HG03095 (cell line): Measurements from ENCODE around the gene ALG3.

Source experiments
- ATAC-seq: cut with Tn5 transposase; IDR thresholded peaks from one replicate; pipeline ENCODE4 v1.9.1; 2021; ENCODE audit warnings: moderate library complexity; ENCODE audit not compliant: unreplicated experiment

The ALG3 gene

DNA sequence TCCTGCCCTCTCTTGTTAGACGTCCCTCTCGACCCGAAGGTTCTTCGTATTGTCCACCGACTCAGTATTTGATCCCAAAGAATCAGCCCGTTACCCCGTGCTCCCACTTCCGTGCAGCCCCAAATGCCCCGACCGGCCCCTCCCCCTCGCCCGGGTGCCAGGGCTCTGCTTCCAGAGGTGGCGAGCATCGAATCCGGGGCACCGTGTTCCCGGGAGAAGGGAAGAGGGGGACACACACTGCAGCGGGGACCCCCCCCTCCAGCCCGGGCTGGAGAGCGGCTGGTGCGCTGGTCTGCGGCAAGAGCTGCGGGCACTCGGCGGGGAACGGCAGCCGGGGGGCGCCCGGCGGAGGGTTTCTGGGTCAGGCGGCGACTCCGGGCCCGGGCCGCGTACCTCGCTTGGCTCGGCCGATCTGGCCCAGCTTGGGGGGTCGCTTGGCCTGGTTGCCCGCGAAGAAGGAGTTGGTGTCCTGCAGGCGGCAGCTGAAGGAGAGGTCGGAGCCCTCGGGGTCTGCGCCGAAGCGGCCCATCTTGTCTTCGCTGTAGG is 12.0 kb upstream of the ALG3 start:
- no peak for ATAC-seq

DNA sequence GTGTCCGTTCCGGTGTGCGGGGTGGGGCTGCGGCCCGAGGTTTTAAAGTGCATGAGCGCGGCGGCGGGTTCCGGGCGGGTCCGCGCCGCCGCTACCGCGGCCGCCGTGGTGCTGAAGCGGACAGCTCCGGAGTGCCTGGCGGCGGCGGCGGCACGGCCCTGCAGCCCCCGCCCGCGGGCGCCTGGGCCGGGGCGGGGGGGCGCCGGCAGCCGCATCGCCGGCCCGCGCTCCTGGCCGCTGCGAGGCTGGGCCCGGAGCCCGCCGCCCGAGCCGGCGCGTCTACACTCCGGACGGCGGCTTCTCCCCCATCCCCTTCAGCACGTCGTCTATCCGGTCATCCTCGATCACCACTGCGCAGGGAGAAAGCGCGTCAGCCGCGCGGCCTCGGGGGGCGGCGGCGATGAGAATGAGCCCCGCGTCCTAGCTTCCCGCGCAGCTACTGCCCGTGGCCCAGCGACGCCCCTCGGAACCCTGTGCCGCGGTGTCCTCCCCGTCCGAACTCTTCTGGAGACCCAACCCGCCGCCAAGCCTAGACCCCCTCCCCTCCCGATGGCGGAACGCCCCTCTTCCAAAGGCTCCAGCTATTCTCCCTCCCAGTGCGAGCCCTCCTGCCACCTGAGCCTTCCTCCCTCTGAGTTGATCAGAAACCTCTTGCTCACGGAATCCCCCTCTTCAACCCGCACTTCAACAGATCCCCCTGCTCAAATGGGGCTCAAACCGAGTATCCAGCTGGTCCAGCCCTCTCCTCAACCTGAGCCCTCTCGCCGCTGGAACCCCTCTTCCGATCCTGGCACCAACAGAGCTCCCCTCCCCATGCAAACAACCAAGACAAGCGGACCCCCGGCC is 11.3 kb upstream of the ALG3 start:
- ATAC-seq: no peak

DNA sequence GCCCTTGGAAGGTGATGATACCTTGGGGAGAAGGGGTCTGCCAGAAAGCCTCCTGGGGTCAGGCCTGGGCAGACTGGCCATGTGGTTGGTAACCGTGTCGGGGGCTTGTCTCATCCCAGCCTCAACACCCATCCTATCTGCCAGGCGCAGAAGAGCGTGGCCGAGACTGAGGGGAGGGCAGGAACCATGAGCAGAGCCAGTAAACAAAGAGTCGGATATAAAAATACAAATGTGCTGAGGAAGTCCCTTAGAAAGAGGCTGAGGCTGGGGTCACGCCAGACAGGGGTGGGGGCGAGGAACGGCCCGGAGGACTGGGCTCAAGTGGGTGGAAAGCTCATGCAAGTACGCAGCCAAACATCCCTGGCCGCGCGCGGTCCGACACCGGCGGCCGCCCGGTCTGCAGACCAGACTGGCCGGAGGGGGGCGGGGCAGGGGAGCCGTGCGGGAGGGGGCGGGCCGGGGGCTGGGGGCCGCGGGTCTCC is 10.7 kb upstream of the ALG3 start:
- ATAC-seq: no peak

DNA sequence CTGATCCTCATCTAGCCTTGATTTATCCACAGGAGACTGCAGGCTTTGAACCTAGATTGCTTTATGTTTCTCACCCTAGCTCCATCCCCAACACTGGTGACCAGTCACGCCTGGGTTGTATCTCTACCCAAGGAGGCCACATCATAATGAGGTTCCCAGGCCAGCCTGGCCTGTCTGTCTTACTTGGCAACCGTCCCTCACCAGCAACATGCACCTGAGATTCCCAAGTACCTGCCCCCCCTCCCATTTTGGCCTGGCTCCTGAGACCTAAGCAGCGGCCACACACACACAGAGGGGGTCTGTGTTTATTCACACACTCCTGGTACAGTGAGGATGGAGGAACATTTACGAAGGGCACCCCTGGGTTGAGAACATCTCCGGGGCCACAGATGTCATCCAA is 10.2 kb upstream of the ALG3 start:
- ATAC-seq: no peak

DNA sequence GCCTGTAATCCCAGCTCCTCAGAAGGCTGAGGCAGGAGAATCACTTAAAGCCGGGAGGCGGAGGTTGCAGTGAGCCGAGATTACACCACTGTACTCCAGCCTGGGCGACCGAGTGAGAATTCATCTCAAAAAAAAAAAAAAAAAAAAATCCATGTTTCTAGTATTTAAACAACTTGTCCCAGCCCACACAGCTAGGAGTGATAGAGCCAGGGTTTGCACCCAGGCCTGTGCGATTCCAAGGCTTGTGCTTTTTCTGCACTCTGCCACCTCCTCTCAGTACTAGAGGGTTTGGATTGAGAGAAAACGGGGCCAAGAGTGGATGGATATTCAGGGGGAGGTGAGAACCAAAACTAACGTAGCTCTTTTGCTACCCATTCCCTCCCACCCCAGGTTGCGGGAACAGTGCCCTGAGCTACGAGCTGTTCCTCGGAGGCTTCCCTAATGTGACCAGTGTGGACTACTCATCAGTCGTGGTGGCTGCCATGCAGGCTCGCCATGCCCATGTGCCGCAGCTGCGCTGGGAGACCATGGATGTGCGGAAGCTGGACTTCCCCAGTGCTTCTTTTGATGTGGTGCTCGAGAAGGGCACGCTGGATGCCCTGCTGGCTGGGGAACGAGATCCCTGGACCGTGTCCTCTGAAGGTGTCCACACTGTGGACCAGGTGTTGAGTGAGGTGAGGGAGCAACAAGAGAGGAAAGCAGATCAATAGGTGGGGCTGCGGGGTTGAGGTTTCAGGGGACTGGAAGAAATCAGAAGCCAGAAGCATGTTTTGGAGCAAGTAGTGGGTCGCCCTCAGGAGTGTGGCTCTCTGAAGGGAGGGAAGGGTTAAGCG is 8.5 kb upstream of the ALG3 start:
- ATAC-seq: no peak

DNA sequence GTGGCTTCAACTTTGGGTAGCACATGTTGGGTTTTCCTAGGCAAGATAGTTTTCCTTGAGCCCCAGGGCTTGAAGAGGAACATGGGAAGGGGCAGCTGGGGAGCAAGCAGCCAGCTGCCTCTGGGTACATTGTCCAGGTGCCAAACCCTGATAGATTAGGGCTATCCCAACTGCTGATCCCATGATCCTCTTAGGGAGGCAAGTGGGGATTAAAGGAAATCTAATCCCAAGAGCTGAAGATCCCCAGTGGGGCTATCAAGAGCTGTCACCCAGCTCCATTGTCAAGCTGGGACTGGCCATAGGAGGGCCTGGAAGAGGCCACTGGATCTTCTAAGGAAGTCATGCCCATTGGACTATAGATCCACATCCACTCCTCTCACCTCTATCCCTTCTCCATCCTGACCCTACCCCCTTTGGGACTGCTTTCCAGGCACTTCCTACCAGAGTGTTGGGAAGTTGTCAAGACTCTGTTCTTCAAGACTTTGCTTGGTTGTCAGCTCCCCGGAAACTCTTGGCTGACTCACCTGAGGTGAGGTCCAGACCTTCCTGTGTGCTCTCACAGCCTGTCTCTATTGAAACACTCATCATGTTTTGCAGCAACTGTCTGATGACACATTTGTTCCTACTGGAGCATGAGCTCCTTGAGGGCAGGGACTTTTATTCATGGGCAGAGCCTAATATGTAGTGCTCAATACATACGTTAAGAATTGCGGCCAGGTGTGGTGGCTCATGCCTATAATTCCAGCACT is 6.7 kb upstream of the ALG3 start:
- ATAC-seq: no peak

DNA sequence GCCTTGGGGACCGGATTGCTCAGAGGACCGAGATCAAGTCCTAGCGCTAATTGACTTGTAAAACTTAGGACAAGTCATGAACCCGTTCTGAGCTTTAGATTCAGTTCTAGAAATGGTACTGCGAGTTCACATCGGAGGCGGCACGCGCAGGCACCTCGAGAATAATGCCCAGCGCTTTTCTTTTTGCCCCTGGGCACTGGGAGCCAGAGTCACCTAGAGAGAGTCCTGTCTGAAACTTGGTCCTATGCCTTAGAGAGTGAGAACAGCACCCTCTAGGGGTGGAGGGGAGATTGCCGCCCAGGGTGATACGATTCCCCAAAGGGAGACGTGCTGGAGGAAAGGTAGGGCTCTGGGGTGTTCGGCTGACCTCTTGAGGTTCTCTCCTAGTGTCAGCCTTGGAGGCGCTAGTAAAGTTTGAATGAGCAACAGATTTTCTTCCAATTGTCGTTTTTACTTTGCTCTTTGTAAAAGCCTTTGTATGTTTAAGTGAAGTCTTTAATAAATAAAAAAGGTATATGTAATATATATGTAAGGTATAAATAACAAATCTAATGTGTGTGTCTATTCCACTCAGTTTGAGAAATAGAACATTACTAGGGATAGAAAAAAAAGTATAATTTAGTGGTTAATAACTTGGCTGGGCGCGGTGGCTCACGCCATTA is 1.5 kb upstream of the ALG3 start:
- ATAC-seq: peak; percentile 75

DNA sequence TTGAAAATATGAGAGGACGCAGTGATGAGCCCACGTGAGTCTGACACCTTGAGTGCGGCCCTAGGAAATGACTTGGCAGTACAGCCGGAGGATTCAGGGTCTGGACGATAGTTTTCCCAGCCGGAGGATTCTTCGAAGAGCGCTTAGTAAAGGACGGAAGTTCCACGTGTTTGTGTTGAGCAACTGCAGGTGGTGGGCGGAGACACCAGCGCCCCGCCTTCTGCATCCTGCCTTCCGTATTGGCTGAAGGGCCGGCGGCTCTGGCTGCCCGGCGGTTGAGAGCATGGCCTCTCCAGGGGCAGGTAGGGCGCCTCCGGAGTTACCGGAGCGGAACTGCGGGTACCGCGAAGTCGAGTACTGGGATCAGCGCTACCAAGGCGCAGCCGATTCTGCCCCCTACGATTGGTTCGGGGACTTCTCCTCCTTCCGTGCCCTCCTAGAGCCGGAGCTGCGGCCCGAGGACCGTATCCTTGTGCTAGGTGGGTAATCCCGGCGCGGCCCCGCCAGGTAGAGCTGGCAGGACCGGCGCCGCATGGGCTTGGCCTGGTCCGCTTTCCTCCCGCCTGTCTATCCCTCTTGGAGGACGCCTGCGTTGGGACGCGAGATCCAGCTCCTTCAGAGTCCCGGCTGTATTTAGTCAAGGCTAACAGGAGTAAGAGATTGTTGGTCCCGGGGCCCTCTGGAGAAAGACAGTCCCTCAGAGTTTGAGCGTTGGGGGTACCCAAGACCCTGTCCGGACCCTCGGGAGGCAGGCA is 827 bp upstream of the ALG3 start, which contains the start of gene EEF1AKMT4:
Gene EEF1AKMT4 (plus strand): TSS at position 261 of the 755 bp plus-strand sequence. CDS start 23 bp downstream, at position 284.
- ATAC-seq: peak; percentile 89

DNA sequence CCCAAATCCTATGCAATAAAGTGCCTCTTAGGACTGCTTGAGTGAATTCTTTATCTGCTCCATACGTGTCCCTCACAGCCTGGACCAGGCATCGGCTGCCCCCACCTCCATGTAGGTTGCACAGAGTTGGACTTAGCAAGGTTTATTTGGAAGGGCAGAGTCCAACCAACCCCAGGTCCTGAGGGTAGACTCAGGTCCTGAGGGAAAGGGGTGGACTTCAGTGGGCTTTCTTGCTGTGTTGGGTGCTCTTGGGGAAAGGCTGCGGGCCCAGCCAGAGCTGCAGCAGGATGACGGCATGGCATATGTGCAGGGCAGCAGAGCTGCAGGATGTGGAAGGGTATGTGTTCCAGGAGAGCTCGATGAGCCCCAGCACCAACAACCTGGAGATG is 6.5 kb downstream of the ALG3 start:
- ATAC-seq: no peak

DNA sequence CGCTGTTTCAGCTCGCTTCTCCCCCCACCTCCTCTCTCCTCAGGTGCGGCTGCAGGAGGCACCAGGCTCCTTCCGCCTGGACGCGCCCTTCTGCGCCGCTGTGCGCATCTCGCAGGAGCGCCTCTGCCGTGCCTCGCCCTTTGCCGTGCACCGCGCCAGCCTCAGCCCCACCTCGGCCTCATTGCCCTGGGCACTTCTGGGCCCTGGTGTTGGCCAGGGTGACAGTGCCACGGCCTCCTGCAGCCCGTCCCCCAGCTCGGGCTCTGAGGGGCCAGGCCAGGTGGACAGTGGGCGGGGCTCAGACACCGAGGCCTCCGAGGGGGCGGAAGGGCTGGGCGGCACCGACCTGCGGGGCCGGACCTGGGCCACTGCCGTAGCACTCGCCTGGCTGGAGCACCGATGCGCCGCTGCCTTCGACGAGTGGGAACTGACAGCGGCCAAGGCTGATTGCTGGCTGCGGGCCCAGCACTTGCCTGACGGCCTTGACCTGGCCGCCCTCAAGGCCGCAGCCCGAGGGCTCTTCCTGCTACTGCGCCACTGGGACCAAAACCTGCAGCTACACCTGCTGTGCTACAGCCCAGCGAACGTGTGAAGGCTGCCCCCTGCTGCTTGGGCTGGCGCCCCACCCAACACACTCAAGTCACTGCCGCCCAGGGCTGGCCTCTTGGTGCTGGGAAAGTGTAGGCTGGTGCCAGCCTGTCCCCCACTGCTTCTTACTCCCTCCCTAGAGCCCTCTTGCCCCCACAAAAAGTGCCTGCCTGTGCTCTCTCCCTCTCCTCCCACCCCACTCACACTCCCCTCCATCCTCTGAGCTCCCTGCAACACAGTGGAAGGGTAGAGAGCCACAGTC is 7.1 kb downstream of the ALG3 start:
- ATAC-seq: no peak

DNA sequence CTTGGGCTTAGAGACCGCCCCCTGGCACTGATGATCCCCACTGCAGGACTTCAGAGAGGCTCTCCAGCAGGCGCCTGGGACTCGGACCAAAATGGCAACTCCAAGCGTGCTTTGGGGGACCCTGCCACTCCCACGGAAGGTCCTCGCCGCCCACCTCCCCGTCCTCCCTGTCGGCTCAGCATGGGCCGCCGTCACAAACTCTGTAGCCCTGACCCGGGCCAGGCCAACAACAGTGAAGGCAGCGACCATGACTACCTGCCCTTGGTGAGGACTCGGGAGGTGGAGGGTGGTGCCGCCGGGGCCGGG is 7.7 kb downstream of the ALG3 start:
- no peak for ATAC-seq

DNA sequence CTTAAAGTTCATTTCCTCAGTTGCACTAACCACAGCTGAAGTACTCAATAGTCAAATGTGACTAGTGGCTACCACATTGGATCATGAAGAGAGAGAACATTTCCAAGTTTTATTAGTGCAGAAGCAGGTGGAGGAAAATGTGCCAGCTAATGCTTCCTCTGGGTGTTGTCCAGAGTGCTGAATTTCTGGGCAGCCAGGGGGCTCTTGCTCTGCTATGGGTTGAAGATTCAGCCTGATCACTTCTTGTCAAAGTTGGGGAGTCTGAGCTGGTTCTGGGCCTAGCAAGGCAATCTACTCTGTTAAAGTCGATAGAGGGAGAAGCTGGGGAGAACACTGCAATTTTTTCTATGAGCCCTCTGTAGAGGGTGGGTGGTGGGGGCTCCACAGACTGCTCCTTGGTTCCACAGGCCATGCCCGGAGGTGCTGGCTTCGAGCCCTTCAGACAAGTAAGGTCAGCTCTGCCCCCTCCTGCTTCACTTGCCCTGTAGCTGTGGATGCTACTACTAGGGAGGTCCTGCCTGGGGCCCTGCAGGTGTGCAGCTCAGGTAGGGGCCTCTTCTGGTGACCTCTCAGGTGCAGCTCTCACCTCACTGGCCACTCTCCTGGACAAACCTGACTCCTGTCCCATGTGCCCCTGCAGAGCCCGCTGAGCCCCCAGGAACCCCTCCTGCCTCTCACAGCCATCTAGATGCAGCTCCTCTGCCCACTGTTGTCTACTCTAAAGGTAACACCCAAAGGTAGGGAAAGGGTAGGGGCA is 8.2 kb downstream of the ALG3 start:
- no peak for ATAC-seq

DNA sequence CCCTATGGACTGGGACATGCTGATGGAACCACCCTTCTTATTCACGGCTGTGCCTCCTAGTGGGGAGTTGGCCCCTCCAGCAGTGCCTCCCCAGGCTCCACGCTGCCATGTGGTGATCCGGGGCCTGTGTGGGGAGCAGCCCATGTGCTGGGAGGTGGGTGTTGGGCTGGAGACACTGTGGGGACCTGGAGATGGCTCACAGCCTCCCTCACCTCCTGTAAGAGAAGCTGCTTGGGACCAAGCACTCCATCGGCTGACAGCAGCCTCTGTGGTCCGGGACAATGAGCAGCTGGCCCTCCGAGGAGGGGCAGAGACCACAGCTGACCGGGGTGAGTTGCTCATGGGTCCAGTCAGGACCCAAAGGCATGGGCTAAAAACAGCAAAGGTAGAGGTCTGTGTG is 9.1 kb downstream of the ALG3 start:
- no peak for ATAC-seq

DNA sequence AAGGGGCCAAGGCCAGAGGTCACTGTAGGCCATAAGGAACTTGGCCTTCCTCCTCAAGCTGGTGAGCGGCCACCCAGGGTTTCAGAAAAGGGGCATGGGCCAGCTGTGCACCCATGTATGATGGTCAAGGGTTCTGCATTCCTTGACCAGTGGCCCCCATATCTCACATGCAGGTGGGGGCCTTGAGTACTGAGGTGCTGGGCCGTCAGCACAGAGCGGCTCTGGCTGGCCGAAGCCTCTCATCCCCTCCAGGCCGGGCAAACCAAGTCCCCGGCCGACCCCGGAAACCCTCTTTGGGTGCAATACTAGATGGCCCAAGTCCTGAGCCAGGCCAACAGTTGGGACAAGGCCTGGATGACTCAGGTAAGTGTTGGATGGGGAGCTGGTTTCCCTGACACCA is 9.5 kb downstream of the ALG3 start:
- no peak for ATAC-seq

DNA sequence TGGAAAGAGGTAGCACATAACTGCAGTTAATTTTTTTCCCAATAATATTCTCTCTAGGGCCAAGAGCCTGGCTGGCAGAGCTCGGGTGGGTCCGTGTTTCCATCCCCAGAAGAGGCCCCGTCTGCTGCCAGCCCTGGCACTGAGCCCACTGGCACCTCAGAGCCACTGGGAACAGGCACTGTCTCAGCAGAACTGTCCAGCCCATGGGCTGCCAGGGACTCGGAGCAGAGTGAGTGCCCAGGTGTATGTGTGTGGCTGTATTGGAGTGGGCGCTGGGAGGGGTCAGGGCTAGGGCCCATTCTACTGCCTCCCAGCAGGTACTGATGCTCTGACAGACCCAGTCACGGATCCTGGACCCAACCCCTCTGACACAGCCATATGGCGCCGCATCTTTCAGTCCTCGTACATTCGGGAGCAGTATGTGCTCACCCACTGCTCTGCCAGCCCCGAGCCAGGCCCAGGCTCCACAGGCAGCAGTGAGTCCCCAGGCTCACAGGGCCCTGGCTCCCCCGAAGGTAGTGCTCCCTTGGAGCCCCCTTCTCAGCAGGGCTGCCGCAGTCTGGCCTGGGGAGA is 10.4 kb downstream of the ALG3 start:
- no peak for ATAC-seq

DNA sequence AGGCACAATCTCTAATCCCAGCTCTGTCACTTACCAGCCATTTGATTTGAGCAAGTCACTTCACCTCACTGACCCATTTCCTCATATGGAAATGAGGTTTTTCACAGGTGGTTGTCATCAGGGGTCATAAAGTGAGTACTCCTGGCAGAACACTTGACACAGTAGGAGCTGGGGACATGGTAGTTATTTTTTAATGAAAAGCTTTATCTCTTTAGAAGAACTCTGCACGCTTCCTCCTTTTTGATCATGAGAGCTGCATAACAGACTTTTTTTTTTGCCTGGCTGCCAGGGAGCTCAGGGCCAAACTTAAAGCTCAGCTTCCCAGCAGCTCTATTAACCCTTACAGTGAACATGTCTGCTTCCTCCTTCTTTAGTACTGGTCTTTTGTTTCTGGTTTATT is 11.0 kb downstream of the ALG3 start:
- no peak for ATAC-seq

DNA sequence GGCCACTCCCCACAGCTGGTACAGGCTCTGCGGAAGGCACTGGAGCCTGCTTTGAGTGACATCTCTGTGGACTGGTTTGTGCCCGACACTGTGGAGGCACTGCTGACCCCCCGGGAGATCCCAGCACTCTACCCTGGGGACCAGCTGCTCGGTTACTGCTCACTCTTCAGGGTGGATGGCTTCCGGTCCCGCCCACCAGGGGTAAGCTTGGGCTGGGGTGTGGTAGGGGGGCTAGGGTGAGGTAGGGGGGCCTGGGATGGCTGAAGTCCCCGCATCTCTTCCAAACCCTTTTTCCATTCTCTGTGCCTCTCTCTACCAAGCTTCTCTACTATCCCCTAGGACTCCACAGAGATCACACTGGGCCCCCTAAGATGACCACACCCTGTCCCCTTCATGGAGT is 11.6 kb downstream of the ALG3 start:
- ATAC-seq: no peak

DNA sequence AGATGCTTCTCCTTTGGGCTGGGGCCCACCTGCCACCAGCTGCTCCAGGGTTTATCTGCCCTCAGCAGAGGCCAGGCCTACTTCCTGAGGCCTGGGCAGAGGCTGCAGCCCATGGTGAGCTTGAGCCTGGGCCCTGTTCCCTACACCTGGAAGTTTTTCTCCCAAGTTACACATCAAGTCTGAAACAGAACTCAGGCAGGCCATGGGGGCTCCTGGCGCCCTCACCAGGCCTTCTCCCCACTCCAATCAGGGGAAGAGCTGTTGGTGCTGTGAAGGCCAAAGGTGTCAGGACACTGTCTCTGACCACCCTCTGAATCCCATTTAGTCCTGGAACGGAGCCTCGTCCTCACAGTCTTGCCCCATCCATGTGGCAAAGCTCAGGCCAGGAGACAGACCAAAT is 12.1 kb downstream of the ALG3 start:
- no peak for ATAC-seq
